Suprapubic skin (tissue), 4 donors: ENCODE data around the gene CNN3. TPM values are rescaled to one million over a fixed set of nuclear protein-coding genes. Genes with fewer than 3 reads are reported as not detected.

Source experiments
- DNase-seq, 2 donors: peaks; one replicate each; pipeline ENCODE4 v3.0.0-alpha.2; 2019; ENCODE audit warnings: low spot score in 2 of 2
- H3K27ac ChIP-seq: fragments of 200-600 bp; sonication (generic); one replicate; pipeline ENCODE4 v1.5.1; 2019
- H3K27me3 ChIP-seq: fragments of 200-600 bp; sonication (generic); one replicate; pipeline ENCODE4 v1.5.1; 2019
- H3K36me3 ChIP-seq: fragments of 200-600 bp; sonication (generic); one replicate; pipeline ENCODE4 v1.5.1; 2019
- H3K4me1 ChIP-seq: fragments of 200-600 bp; sonication (generic); one replicate; pipeline ENCODE4 v1.5.1; 2019
- H3K4me3 ChIP-seq: fragments of 200-600 bp; sonication (generic); one replicate; pipeline ENCODE4 v1.5.1; 2019; ENCODE audit warnings: mild to moderate bottlenecking
- H3K9me3 ChIP-seq: fragments of 200-600 bp; sonication (generic); one replicate; pipeline ENCODE4 v1.5.1; 2019
- EP300 ChIP-seq: sonication (generic); formaldehyde crosslinking; IDR thresholded peaks from one replicate; pipeline ENCODE4 v1.6.1; 2017; ENCODE audit warnings: antibody characterized with exemption
- POLR2A ChIP-seq, 2 donors: fragments of 450-650 bp; IDR thresholded peaks; one replicate each; pipeline ENCODE4 v1.6.1; 2017; ENCODE audit warnings: antibody characterized with exemption in 2 of 2, mild to moderate bottlenecking in 2 of 2, moderate library complexity in 2 of 2
- POLR2AphosphoS5 ChIP-seq, 3 donors: sonication (generic); formaldehyde crosslinking; IDR thresholded peaks; one replicate each; pipeline ENCODE4 v1.6.1; 2017; ENCODE audit warnings: antibody characterized with exemption in 3 of 3
- WGBS: methylation state at CpG from one replicate; pipeline ENCODE4 v1.1.5; 2018; 5-methylcytosine and 5-hydroxymethylcytosine counted together
- total RNA-seq, 4 donors: library from RNA; depleted of rRNA; stranded (reverse); fragments of >200 nt; gene quantifications; one replicate each; pipeline ENCODE4 v1.1.0, GENCODE V29; 2016
- TF ChIP-seq, protein P1 (sequence below), 2 donors: fragments of 200-600 bp in 1 of 2; fragments of 450-650 bp in 1 of 2; sonication (generic) in 1 of 2; IDR thresholded peaks; one replicate each; pipeline ENCODE4 v1.5.1; 2016 to 2019; ENCODE audit warnings: antibody characterized with exemption in 2 of 2, mild to moderate bottlenecking in 1 of 2, moderate library complexity in 1 of 2

Gene CNN3
- total RNA-seq, 4 donors from 2014 or later, result 52.3 to 73.7 (median 58.6) TPM

DNA sequence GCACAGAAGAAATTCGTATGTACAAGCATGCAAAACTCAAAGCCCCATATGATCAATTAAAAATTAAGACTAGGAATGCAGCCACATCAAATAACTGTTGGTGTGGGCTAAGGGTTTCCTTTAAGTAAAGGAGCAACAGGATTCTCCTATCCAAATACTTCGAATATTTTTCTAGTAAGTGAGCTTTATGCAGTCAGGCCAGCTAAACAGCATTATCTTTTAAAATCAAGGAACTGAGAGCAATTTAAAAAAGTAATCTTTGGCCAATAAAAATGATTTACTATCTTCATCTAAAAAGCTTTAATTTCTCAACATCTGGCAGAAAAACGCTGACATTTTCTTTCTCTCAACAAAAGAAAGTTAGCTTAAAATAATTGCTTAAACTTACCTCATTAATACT lies 19.8 kb downstream of the CNN3 start:
- no peak for DNase-seq
- Histone ChIP-seq H3K9me3 (no peaks in the 10 kb centered on the region), H3K27me3 (no peaks in the 10 kb centered on the region), H3K36me3 (no peaks in the 10 kb centered on the region), H3K4me1 (peaks cover 6% of the 10 kb centered on the region), H3K27ac (no peak overlapping the region), H3K4me3 (no peak overlapping the region)
- TF ChIP-seq POLR2A (IDR thresholded peaks at IDR 0.05) (no peak), EP300 (no peak), POLR2AphosphoS5 (IDR thresholded peaks at IDR 0.05) (no peak)
- TF ChIP-seq, protein P1, sequence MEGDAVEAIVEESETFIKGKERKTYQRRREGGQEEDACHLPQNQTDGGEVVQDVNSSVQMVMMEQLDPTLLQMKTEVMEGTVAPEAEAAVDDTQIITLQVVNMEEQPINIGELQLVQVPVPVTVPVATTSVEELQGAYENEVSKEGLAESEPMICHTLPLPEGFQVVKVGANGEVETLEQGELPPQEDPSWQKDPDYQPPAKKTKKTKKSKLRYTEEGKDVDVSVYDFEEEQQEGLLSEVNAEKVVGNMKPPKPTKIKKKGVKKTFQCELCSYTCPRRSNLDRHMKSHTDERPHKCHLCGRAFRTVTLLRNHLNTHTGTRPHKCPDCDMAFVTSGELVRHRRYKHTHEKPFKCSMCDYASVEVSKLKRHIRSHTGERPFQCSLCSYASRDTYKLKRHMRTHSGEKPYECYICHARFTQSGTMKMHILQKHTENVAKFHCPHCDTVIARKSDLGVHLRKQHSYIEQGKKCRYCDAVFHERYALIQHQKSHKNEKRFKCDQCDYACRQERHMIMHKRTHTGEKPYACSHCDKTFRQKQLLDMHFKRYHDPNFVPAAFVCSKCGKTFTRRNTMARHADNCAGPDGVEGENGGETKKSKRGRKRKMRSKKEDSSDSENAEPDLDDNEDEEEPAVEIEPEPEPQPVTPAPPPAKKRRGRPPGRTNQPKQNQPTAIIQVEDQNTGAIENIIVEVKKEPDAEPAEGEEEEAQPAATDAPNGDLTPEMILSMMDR (IDR thresholded peaks at IDR 0.05), result no peak
- 54% methylated on average over 3 of the region's 3 CpGs for WGBS

DNA sequence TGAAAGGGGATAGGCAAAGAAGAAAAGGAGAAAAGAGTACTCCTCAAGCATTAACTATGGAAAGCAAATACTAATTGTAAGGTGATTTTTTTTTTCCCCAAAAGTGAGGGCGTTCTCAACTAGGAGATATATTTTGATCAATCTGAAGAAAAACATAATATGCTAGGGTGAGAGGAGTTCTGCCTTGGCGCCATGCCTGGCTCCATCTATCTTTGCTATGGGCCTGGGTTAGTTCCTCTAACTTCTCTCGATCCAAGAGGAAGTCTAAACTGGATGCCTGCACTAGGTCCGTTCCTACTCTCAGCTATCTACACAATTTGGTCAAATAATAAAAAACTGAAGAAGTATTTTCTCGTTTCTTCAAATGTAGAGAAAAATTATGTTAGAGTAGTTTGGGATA lies 20.5 kb downstream of the CNN3 start:
- DNase-seq, result no peak
- H3K36me3 ChIP-seq, result no peaks in the 10 kb centered on the region
- WGBS, result 79% methylated on average over 5 of the region's 5 CpGs
- no peaks in the 10 kb centered on the region for H3K9me3 ChIP-seq
- TF ChIP-seq, protein P1 (IDR thresholded peaks at IDR 0.05), result no peak
- TF ChIP-seq POLR2AphosphoS5 (IDR thresholded peaks at IDR 0.05) (no peak), POLR2A (IDR thresholded peaks at IDR 0.05) (no peak), EP300 (no peak)
- no peak overlapping the region for H3K27ac ChIP-seq
- peaks cover 6% of the 10 kb centered on the region for H3K4me1 ChIP-seq
- no peaks in the 10 kb centered on the region for H3K27me3 ChIP-seq
- no peak overlapping the region for H3K4me3 ChIP-seq

DNA sequence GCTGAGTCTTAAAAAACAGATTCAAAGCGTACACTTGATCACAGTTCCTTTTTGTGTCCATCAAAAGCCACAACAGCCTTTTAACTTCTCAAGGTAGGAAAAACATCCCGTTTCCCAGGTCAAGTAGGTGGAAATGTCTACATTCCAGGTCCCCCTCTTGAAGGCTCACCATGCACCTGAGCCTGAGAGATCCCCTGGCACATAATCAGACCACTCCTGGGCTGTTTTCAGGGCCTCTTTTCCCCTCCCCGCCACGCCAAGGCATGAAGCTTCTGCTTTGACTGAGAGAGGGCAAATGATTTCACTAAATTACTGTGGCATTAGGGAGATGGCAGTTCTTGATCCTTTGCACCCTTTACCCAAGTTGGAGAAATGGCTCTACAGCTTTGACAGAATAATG lies 21.7 kb downstream of the CNN3 start:
- 95% methylated on average over 4 of the region's 4 CpGs for WGBS
- peaks cover 4% of the 10 kb centered on the region for H3K36me3 ChIP-seq
- no peak for DNase-seq
- TF ChIP-seq POLR2AphosphoS5 (IDR thresholded peaks at IDR 0.05), result no peak
- TF ChIP-seq, protein P1 (IDR thresholded peaks at IDR 0.05), result no peak
- no peak for TF ChIP-seq EP300
- TF ChIP-seq POLR2A (IDR thresholded peaks at IDR 0.05), result no peak
- H3K27ac ChIP-seq, result no peak overlapping the region
- H3K4me1 ChIP-seq, result peaks cover 6% of the 10 kb centered on the region
- H3K27me3 ChIP-seq, result no peaks in the 10 kb centered on the region
- no peak overlapping the region for H3K4me3 ChIP-seq
- H3K9me3 ChIP-seq, result no peaks in the 10 kb centered on the region

DNA sequence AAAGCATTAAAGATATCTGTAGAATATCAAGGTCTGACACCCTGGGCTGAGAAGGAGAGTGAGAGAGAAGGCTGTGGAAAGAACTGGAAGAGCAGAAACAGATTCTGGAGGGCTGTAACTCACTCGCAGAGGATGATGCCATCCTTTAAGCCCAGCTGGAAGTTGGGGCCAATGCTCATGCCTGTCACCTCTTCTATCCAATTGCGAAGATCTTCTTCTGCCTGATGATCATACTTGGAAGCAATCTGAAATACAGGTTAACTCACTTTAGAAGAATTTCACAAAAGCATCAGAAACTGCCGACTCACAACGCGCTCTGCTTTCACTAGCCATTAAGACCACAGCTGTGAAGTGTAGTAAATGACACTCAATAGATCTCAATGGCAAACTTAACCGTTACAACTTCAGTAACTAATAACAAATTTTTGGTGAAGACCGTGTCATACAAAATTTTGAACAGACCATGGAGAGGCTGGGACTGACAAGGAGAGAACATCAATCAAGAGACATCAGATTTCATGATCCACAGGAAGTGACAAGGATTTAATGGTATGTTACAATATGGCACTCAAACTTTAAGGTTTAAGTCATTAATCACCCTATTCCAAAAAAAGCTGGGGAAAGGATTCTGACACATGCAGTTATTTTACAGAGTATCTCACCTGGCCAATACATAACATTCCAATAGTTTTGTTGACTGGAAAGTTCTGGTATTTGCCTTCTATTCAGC lies 23.5 kb downstream of the CNN3 start:
- Histone ChIP-seq H3K4me1 (peaks cover 6% of the 10 kb centered on the region), H3K36me3 (peaks cover 8% of the 10 kb centered on the region), H3K4me3 (no peak overlapping the region), H3K9me3 (no peaks in the 10 kb centered on the region), H3K27me3 (no peaks in the 10 kb centered on the region), H3K27ac (no peak overlapping the region)
- DNase-seq, result no peak
- WGBS, result 85% methylated on average over 7 of the region's 7 CpGs
- TF ChIP-seq POLR2A (IDR thresholded peaks at IDR 0.05) (no peak), POLR2AphosphoS5 (IDR thresholded peaks at IDR 0.05) (no peak), EP300 (no peak)
- TF ChIP-seq, protein P1 (IDR thresholded peaks at IDR 0.05), result no peak

DNA sequence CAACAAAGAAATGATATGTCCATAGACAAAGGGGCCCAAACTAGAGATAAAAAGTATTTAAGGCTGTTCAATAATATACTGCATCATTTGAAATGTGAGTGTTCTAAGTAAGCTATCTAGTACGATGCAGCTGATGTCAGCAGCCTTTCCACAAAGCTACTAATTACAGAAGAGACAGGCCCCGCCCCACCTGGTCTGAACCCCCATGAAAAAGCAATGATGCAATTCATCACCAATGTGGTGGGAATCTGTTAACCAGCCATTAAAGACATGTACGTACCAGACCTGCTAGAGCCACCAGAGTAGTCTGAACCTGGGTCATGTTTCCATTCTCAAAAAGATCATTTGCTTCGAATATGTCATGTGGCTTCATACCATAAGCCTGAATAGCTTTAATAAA lies 25.1 kb downstream of the CNN3 start:
- Histone ChIP-seq H3K27ac (no peak overlapping the region), H3K36me3 (peaks cover 18% of the 10 kb centered on the region)
- WGBS, result 75% methylated on average over 4 of the region's 4 CpGs

More for the DNA sequence above, 25.1 kb downstream of the CNN3 start:
- Histone ChIP-seq H3K4me1 (peaks cover 2% of the 10 kb centered on the region), H3K4me3 (no peak overlapping the region), H3K27me3 (no peaks in the 10 kb centered on the region), H3K9me3 (no peaks in the 10 kb centered on the region)
- no peak for DNase-seq
- no peak for TF ChIP-seq EP300
- TF ChIP-seq, protein P1 (IDR thresholded peaks at IDR 0.05), result no peak
- TF ChIP-seq POLR2A (IDR thresholded peaks at IDR 0.05), result no peak
- no peak for TF ChIP-seq POLR2AphosphoS5 (IDR thresholded peaks at IDR 0.05)
